Activated naive CD4-positive, alpha-beta T cell (primary cell): ENCODE measurements around the gene C11orf68.

Experiments
- DNase-seq, 4 experiments: peaks; one replicate each; lab custom pipeline; 2025; lab: John Stamatoyannopoulos, UW

The C11orf68 gene

DNA sequence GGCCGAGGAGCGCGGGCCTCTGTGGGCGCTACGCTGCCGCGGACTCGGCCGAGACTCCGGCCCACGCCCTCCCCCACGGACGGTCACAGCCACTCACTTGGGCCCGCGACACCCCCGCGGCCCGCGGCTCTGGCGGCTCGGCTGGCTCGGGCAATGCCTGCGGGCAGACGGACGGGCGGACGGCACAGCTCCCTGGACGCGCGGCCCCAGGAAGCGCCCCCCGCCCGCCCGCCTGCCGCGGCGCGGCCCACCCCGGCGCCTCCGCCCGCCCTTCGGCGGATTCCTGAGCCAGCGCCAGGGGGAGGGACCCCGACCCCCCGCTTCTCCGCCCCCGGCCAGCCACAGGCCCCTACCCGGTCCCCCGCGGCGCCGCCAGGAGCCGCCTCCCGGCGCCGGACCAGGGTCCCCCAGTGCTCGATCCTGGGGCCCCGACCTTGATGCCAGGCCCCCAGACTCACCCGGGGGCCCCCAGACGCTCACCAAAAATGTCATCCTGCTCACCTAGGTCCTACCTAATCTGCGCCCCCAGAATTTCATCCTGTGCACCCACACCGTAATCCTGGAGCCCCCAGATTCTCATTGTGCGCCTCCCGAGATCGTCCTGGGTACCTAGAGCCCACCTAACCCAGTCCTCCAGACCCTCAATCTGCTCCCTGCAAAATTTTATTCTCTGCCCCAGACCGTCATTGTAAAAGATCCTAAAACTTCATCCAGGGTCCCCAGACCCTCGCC lies 46.1 kb downstream of the C11orf68 start, which contains the start of gene EFEMP2:
Gene EFEMP2, minus strand, starts transcription at position 215 of the 732 bp plus-strand sequence. CDS start 446 bp downstream, outside the sequence.
- no peak for DNase-seq

GRCh38 chr11:65871811-65872548 lies 46.9 kb downstream of the C11orf68 start:
- no peak for DNase-seq

DNA sequence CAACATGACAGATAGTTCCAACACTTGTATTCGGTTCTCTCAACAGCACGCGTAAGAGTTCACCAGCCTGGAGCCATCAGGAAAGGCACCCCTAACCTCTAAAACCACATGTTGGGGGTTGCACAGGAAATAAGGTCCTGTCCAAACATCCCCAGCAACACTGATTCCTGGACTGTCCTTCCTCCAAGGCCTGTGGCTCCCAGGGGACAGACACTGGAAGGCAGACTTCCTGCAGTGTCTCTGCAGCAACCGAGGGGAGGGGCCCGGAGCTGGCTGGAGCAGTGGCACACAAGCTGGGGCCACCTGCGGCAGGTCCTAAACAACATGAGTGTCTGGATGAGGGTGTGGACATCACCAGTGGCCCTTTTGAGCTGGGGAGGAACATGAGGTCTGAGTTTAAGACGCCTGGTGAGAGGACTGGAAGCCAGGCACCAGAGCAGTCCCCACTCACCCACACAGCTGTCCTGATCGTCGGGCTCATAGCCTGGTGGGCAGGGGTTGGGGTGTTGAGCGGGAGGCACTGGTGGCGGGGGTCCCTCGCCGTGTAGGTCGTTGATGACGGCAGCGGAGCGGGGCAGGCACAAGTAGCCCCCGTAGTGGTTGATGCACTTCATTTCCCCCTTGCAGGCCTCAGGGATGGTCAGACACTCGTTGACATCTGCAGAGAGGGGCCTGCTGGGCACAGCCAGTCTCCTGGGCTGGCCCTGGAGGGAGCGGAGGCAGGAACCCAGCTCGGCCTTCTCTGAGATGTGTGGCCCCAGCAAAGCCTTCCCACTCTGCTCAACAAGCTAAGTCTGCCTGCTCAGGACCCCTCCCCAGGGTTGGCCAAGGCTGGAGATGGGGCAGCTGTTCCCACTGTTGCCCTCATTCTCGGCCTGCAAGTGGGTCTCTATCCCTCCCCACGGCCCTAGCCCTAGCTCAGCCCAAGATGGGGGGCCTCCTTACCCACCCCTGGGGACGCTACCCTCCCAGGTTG lies 47.9 kb downstream of the C11orf68 start:
- DNase-seq: no peak

GRCh38 chr11:65870307-65870658 lies 48.6 kb downstream of the C11orf68 start:
- DNase-seq: no peak

DNA sequence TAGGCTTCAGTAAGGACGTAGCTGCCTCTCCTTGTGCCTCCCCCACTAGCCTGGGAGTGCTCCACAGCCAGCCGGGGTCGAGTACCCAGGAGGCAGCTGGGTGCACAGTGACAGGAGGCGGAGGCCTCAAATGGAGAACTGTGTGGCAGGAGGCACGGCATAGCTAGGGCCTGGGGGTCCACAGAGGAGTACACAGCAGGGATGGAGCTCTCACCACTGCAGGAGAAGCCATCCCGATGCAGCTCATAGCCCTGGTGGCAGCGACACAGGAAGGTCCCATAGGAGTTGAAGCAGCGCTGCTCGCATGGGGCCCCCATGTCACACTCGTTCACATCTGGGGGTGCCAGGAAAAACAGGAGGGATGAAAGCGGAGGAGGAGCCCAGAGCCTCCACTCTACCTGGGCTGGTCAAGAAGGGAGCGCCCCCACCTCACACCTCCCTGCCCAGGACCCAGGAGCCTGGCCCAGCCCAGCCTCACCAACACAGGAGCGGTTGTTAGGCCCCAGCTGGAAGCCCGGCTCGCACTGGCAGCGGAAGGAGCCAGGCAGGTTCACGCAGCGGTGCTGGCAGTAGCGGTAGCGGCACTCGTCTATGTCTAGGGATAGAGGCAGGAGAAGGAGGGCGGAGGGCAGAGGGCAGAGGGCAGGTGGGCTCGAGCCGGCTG lies 49.1 kb downstream of the C11orf68 start:
- no peak for DNase-seq

- DNase-seq: no peak
Observed at GRCh38 chr11:65868907-65869306, 50.0 kb downstream of the C11orf68 start.

DNA sequence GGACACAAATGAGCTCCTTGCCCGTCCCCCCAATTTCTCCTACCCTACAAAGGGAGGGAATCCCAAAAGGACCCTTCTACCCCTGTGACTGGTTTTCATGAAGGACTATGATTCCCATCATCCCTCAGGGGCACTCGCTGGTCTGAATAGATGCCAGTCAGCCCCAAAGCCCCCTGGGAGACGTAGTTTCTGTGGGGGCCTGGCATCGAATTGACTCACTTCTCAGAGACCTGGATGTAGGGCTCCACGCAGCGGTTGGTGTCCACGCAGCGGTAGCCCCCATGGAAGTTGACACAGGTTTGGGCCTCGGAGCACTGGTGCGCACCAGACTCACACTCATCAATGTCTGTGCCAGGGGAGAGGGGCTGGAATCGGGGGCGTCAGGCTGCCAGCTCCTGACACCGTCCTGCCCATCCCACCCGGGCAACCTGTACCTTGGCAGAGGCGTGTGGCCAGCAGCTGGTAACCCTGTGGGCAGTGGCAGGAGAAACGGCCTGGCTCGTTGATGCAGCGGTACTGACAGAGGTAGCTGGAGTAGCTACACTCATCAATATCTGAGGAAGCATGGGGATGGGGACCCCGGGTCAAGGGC lies 50.7 kb downstream of the C11orf68 start:
- no peak for DNase-seq

DNA sequence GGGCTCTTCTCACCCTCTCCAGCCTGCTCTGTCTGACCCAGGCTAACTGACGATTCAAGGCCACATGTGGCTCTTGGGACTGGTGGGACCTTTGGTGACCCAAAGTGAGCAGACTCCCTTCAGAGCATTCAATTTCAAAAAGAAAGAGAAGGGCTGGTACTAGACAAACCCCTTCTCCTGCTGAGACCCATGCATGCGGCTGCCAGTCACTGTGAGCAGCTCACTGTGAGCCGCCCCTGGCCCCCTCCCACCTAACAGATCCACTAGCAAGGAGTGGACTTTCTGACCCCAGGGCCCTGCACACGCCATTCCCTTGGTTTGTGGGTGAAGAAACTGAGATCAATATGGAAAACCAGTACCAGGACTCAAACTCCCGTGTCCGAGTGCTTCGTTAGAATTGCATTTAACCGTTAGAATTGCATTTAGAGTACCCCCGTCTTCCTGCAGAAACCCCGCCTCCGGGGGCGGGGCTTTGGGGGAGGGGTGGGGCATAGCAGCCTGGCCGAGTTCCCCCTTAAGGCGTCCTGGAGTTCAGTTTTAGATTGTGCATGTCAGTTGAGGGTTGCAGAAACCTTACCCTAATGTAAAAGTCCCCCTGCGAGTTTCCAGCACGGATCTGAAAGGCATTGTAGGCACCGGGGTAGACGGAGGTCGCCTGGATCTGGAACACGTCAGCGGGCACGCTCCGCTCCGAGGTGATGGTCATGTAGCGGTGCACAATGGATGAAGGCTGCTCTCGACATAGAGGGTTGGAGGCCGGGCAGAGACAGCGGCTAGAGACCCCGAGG lies 51.4 kb downstream of the C11orf68 start:
- DNase-seq: no peak
